Neural cell (in vitro differentiated cells): ENCODE data around the gene MRPS34. TPM values are rescaled to one million over a fixed set of nuclear protein-coding genes. Genes with fewer than 3 reads are reported as not detected.

Source experiments
- H2AFZ ChIP-seq: fragments of 200-600, 300-800 bp; sonication (generic), shearing (Covaris generic); 2 replicates; pipeline ENCODE4 v1.6.0; 2014; ENCODE audit warnings: low read depth, mild to moderate bottlenecking, antibody characterized with exemption, low read length, moderate library complexity
- H3F3A ChIP-seq: fragments of 200-600 bp; shearing (Covaris generic); 2 replicates; pipeline ENCODE4 v1.6.1; 2016; ENCODE audit warnings: mild to moderate bottlenecking, moderate library complexity, mixed read lengths, antibody characterized with exemption, low read length; ENCODE audit not compliant: insufficient read depth, poor library complexity, severe bottlenecking
- H3K27ac ChIP-seq: fragments of 200-600, 300-800 bp; sonication (generic), shearing (Covaris generic); 2 replicates; pipeline ENCODE4 v1.5.1; 2014; ENCODE audit warnings: mild to moderate bottlenecking, low read length, moderate library complexity
- H3K27me3 ChIP-seq: fragments of 300-800, 200-600 bp; sonication (generic), shearing (Covaris generic); 2 replicates; pipeline ENCODE4 v1.6.0; 2014; ENCODE audit warnings: mild to moderate bottlenecking, low read depth, low read length, moderate library complexity; ENCODE audit not compliant: insufficient read depth
- H3K36me3 ChIP-seq: fragments of 300-800, 200-600 bp; sonication (generic), shearing (Covaris generic); 2 replicates; pipeline ENCODE4 v1.5.1; 2014; ENCODE audit warnings: mild to moderate bottlenecking, antibody characterized with exemption, low read length, moderate library complexity; ENCODE audit not compliant: insufficient read depth
- H3K4me2 ChIP-seq: fragments of 300-800, 200-600 bp; sonication (generic), shearing (Covaris generic); 2 replicates; pipeline ENCODE4 v1.6.0; 2014; ENCODE audit warnings: mild to moderate bottlenecking, low read length
- H3K4me3 ChIP-seq: fragments of 300-800, 200-600 bp; sonication (generic), shearing (Covaris generic); 2 replicates; pipeline ENCODE4 v1.5.1; 2014; ENCODE audit warnings: mild to moderate bottlenecking, low read length, moderate library complexity
- H3K79me2 ChIP-seq: fragments of 200-600 bp; shearing (Covaris generic); replicated peaks from 2 replicates; pipeline ENCODE4 v1.6.0; 2014; ENCODE audit warnings: mild to moderate bottlenecking, low read length, moderate library complexity; ENCODE audit not compliant: insufficient read depth
- H3K9ac ChIP-seq: fragments of 300-800, 200-600 bp; sonication (generic), shearing (Covaris generic); 2 replicates; pipeline ENCODE4 v1.6.1; 2016; ENCODE audit warnings: mild to moderate bottlenecking, low read length, mixed read lengths
- H3K9me2 ChIP-seq: fragments of 200-600 bp; shearing (Covaris generic); 2 replicates; pipeline ENCODE4 v1.6.1; 2016; ENCODE audit warnings: mild to moderate bottlenecking, low read length, mixed read lengths; ENCODE audit not compliant: insufficient read depth
- H3K9me3 ChIP-seq: fragments of 200-600, 300-800 bp; sonication (generic), shearing (Covaris generic); 2 replicates; pipeline ENCODE4 v1.6.1; 2016; ENCODE audit warnings: mild to moderate bottlenecking, mixed run types, low read length, moderate library complexity, mixed read lengths
- H4K20me1 ChIP-seq: fragments of 200-600 bp; shearing (Covaris generic); 2 replicates; pipeline ENCODE4 v1.6.1; 2016; ENCODE audit warnings: mild to moderate bottlenecking, mixed run types; ENCODE audit not compliant: insufficient read depth
- EP300 ChIP-seq: fragments of 450-650 bp; conservative IDR thresholded peaks from 2 replicates; pipeline ENCODE4 v1.6.1; 2014; ENCODE audit warnings: antibody characterized with exemption, mild to moderate bottlenecking, moderate library complexity; ENCODE audit not compliant: poor library complexity, severe bottlenecking
- EZH2 ChIP-seq: fragments of 200-600, 300-800 bp; shearing (Covaris generic), sonication (generic); IDR thresholded peaks from 2 replicates; pipeline ENCODE4 v1.6.1; 2014; ENCODE audit warnings: antibody characterized with exemption, low read length, borderline replicate concordance, mild to moderate bottlenecking; ENCODE audit not compliant: insufficient read depth, poor library complexity, severe bottlenecking
- MXI1 ChIP-seq: fragments of 450-650 bp; conservative IDR thresholded peaks from 2 replicates; pipeline ENCODE4 v1.6.1; 2014; ENCODE audit warnings: antibody characterized with exemption, mild to moderate bottlenecking; ENCODE audit not compliant: poor library complexity, severe bottlenecking
- POLR2AphosphoS5 ChIP-seq: IDR thresholded peaks from 2 replicates; pipeline ENCODE4 v1.6.1; 2012
- RAD21 ChIP-seq: fragments of 450-650 bp; conservative IDR thresholded peaks from 2 replicates; pipeline ENCODE4 v1.6.1; 2014; ENCODE audit warnings: antibody characterized with exemption, mild to moderate bottlenecking, moderate library complexity
- SMC3 ChIP-seq: fragments of 450-650 bp; conservative IDR thresholded peaks from 2 replicates; pipeline ENCODE4 v1.6.1; 2014; ENCODE audit warnings: antibody characterized with exemption, mild to moderate bottlenecking, moderate library complexity; ENCODE audit not compliant: poor library complexity
- TAF1 ChIP-seq: IDR thresholded peaks from 2 replicates; pipeline ENCODE4 v1.6.1; 2012; ENCODE audit warnings: low read depth
- polyA plus RNA-seq: library from polyadenylated mRNA; depleted of rRNA; stranded (reverse); fragments of >200 nt; gene quantifications from 2 replicates; pipeline ENCODE4 v1.2.3, GENCODE V29; 2014
- TF ChIP-seq, protein P1 (sequence below): IDR thresholded peaks from 2 replicates; pipeline ENCODE4 v1.6.1; 2012; ENCODE audit warnings: borderline replicate concordance
- TF ChIP-seq, protein P2 (sequence below): fragments of 450-650 bp; IDR thresholded peaks from 2 replicates; pipeline ENCODE4 v1.5.1; 2014; ENCODE audit warnings: antibody characterized with exemption, mild to moderate bottlenecking, moderate library complexity; ENCODE audit not compliant: poor library complexity, severe bottlenecking

The MRPS34 gene
- polyA plus RNA-seq, 1 donor from 2014 or later, result 113 TPM

DNA sequence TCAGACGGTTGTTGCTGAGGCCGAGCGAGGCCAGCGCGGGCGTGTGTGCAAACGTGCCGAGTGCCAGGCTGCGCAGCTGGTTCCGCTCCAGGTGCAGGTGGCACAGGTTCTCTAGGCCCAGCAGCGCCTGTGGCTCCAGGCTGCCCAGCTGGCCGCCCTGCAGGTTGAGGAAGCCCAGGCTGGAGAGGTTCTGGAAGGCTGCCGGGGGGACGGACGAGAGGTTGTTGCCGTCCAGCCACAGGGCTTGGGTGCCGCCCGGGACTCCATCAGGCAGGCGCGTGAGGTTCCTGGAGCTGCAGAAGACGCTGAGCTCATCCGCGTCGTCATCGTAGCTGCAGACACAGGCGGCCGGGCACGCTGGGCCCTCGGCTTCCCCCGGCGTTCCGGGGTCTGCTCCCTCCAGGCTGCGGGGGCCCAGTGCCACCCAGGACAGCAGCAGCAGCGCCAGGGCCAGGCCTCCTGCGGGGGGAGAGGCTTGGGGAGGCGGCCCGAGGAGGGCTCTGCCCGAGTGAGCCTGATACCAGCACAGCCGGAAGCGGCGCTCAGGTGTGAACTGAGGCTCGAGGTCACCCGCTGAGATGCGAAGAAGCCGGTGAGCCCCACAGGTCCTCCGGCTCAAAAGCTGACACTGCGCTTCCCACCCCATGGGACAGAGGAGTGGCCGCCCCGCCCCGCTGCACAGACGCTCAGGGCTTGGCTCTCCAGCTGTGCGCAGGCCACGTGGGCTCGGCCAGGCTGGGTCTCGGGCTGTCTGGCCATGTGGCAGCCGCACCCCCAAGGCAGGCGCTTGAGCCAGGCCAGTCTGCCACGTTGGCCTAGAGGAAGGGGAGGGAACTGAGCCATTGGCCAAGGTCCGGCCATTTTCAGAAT is 19.2 kb upstream of the MRPS34 start:
- Histone ChIP-seq H3K9ac (no peak overlapping the region), H3K9me3 (no peaks in the 10 kb centered on the region), H3F3A (no peaks in the 10 kb centered on the region), H3K4me2 (no peak overlapping the region), H2AFZ (no peak overlapping the region), H3K9me2 (no peaks in the 10 kb centered on the region), H3K27me3 (no peaks in the 10 kb centered on the region), H4K20me1 (no peaks in the 10 kb centered on the region), H3K4me3 (no peak overlapping the region), H3K27ac (no peak overlapping the region), H3K79me2 (no peaks in the 10 kb centered on the region), H3K36me3 (no peaks in the 10 kb centered on the region)
- TF ChIP-seq, protein P1, sequence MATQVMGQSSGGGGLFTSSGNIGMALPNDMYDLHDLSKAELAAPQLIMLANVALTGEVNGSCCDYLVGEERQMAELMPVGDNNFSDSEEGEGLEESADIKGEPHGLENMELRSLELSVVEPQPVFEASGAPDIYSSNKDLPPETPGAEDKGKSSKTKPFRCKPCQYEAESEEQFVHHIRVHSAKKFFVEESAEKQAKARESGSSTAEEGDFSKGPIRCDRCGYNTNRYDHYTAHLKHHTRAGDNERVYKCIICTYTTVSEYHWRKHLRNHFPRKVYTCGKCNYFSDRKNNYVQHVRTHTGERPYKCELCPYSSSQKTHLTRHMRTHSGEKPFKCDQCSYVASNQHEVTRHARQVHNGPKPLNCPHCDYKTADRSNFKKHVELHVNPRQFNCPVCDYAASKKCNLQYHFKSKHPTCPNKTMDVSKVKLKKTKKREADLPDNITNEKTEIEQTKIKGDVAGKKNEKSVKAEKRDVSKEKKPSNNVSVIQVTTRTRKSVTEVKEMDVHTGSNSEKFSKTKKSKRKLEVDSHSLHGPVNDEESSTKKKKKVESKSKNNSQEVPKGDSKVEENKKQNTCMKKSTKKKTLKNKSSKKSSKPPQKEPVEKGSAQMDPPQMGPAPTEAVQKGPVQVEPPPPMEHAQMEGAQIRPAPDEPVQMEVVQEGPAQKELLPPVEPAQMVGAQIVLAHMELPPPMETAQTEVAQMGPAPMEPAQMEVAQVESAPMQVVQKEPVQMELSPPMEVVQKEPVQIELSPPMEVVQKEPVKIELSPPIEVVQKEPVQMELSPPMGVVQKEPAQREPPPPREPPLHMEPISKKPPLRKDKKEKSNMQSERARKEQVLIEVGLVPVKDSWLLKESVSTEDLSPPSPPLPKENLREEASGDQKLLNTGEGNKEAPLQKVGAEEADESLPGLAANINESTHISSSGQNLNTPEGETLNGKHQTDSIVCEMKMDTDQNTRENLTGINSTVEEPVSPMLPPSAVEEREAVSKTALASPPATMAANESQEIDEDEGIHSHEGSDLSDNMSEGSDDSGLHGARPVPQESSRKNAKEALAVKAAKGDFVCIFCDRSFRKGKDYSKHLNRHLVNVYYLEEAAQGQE, result no peak
- TF ChIP-seq EZH2, result no peak
- TF ChIP-seq, protein P2, sequence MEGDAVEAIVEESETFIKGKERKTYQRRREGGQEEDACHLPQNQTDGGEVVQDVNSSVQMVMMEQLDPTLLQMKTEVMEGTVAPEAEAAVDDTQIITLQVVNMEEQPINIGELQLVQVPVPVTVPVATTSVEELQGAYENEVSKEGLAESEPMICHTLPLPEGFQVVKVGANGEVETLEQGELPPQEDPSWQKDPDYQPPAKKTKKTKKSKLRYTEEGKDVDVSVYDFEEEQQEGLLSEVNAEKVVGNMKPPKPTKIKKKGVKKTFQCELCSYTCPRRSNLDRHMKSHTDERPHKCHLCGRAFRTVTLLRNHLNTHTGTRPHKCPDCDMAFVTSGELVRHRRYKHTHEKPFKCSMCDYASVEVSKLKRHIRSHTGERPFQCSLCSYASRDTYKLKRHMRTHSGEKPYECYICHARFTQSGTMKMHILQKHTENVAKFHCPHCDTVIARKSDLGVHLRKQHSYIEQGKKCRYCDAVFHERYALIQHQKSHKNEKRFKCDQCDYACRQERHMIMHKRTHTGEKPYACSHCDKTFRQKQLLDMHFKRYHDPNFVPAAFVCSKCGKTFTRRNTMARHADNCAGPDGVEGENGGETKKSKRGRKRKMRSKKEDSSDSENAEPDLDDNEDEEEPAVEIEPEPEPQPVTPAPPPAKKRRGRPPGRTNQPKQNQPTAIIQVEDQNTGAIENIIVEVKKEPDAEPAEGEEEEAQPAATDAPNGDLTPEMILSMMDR, result no peak
- no peak for TF ChIP-seq TAF1
- TF ChIP-seq EP300, result no peak
- no peak for TF ChIP-seq RAD21
- no peak for TF ChIP-seq POLR2AphosphoS5
- no peak for TF ChIP-seq MXI1
- no peak for TF ChIP-seq SMC3

DNA sequence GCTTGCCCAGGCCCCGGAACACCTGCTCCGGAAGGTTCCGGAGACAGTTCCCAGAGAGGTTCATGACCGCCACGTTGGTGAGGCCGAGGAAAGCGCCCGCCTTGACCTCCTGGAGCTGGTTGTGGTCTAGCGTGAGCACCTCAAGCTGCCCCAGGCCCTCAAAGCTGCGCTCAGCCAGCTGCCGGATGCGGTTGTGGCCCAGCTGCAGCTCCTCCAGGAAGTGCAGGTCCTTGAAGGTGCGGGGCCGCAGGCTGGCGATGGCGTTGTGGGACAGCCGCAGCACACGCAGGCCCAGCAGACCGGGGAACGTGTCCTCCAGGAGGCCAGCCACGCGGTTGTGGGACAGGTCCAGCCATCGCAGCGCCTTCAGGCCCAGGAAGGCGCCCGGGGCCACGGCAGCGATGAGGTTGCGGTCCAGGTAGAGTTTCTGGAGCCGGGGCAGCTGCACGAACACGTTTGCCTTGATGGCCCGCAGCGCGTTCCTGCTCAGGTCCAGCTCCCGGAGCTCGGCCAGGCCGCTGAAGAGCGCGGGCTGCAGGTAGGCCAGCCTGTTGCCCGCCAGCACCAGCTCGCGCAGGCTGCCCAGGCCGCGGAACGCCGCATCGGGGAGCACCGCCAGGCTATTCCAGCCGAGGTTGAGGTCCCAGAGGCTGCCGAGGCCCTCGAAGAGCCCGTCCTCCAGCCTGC is 18.5 kb upstream of the MRPS34 start:
- no peaks in the 10 kb centered on the region for H3K9me2 ChIP-seq
- H3K27me3 ChIP-seq, result no peaks in the 10 kb centered on the region
- H3K4me2 ChIP-seq, result no peak overlapping the region
- no peaks in the 10 kb centered on the region for H3K36me3 ChIP-seq
- TF ChIP-seq, protein P1, result no peak
- no peak for TF ChIP-seq TAF1
- no peak for TF ChIP-seq RAD21
- TF ChIP-seq, protein P2, result no peak
- TF ChIP-seq POLR2AphosphoS5, result no peak
- TF ChIP-seq MXI1, result no peak
- no peak for TF ChIP-seq EZH2
- no peaks in the 10 kb centered on the region for H3F3A ChIP-seq
- H4K20me1 ChIP-seq, result no peaks in the 10 kb centered on the region
- H3K79me2 ChIP-seq, result no peaks in the 10 kb centered on the region
- H3K4me3 ChIP-seq, result no peak overlapping the region
- no peaks in the 10 kb centered on the region for H3K9me3 ChIP-seq
- no peak overlapping the region for H3K9ac ChIP-seq
- H2AFZ ChIP-seq, result no peak overlapping the region
- no peak overlapping the region for H3K27ac ChIP-seq
